IMR-90 (cell line): ENCODE results near the gene CTSH. TPM values are rescaled to one million over a fixed set of nuclear protein-coding genes. Genes with fewer than 3 reads are reported as not detected.

Experiments
- ATAC-seq: fragments of 200-7000 bp; cut with Tn5 transposase; 2 replicates; pipeline ENCODE4 v1.9.1; 2020; ENCODE audit warnings: low read depth, mild to moderate bottlenecking, moderate library complexity
- BruUV-seq: library from RNA; stranded (reverse); fragments of 400-500 nt; replicated peaks from 2 replicates; lab custom pipeline; 2021; lab: Mats Ljungman, UMichigan
- CTCF ChIA-PET: fragments of 300-600 bp; formaldehyde crosslinking; extraction: SDS; loops from one replicate; lab custom pipeline; 2021; ENCODE audit warnings: antibody characterized with exemption; lab: Yijun Ruan, JAX
- POLR2A ChIA-PET: fragments of 300-600 bp; sonication (Branson Sonifier 250); formaldehyde crosslinking; loops from one replicate; lab custom pipeline; 2022; ENCODE audit warnings: antibody characterized with exemption; ENCODE audit not compliant: unreplicated experiment; lab: Charles Lee
- DNase-seq: peaks from one replicate; pipeline ENCODE4 v3.0.0; 2013
- H2AFZ ChIP-seq: replicated peaks from 2 replicates; pipeline ENCODE3; 2013; ENCODE audit warnings: low read length, mild to moderate bottlenecking; ENCODE audit not compliant: poor library complexity
- H2AK5ac ChIP-seq: 2 replicates; pipeline ENCODE4 v1.6.1; 2013; ENCODE audit warnings: low read depth, low read length, inconsistent platforms
- H2AK9ac ChIP-seq: replicated peaks from 2 replicates; pipeline ENCODE3; 2013; ENCODE audit warnings: mild to moderate bottlenecking, low read depth, low read length, moderate library complexity; ENCODE audit not compliant: poor library complexity
- H2BK120ac ChIP-seq: 2 replicates; pipeline ENCODE4 v1.6.1; 2013; ENCODE audit warnings: low read depth, low read length, inconsistent platforms
- H2BK15ac ChIP-seq: 3 replicates; pipeline ENCODE4 v1.6.1; 2013; ENCODE audit warnings: low read depth, low read length, inconsistent platforms
- H2BK20ac ChIP-seq: 2 replicates; pipeline ENCODE4 v1.6.1; 2013; ENCODE audit warnings: low read depth, mild to moderate bottlenecking, inconsistent platforms, low read length, moderate library complexity
- H2BK5ac ChIP-seq: 2 replicates; pipeline ENCODE4 v1.6.1; 2013; ENCODE audit warnings: mild to moderate bottlenecking, low read depth, low read length, inconsistent platforms; ENCODE audit not compliant: poor library complexity, severe bottlenecking
- H3K14ac ChIP-seq: replicated peaks from 2 replicates; pipeline ENCODE4 v1.6.1; 2013; ENCODE audit warnings: low read depth, low read length, inconsistent platforms
- H3K18ac ChIP-seq: 2 replicates; pipeline ENCODE4 v1.6.1; 2013; ENCODE audit warnings: low read depth, low read length, control low read depth
- H3K23ac ChIP-seq: 2 replicates; pipeline ENCODE4 v1.6.1; 2013; ENCODE audit warnings: low read depth, low read length, inconsistent platforms
- H3K27ac ChIP-seq: 2 replicates; pipeline ENCODE4 v1.5.1; 2013; ENCODE audit warnings: mild to moderate bottlenecking, control low read depth, low read length; ENCODE audit not compliant: insufficient read depth
- H3K27me3 ChIP-seq: 2 replicates; pipeline ENCODE4 v1.6.1; 2013; ENCODE audit warnings: low read length; ENCODE audit not compliant: control insufficient read depth, insufficient read depth
- H3K36me3 ChIP-seq: 2 replicates; pipeline ENCODE4 v1.6.1; 2013; ENCODE audit warnings: low read length, mixed read lengths; ENCODE audit not compliant: control insufficient read depth, insufficient read depth
- H3K4ac ChIP-seq: 2 replicates; pipeline ENCODE4 v1.6.1; 2013; ENCODE audit warnings: low read depth, low read length, inconsistent platforms
- H3K4me1 ChIP-seq: 2 replicates; pipeline ENCODE4 v1.6.1; 2013; ENCODE audit warnings: low read length, mixed read lengths; ENCODE audit not compliant: control insufficient read depth, insufficient read depth
- H3K4me2 ChIP-seq: 2 replicates; pipeline ENCODE4 v1.6.1; 2013; ENCODE audit warnings: low read depth, mild to moderate bottlenecking, control low read depth, low read length, moderate library complexity
- H3K4me3 ChIP-seq: 2 replicates; pipeline ENCODE4 v1.5.1; 2013; ENCODE audit warnings: low read depth, mild to moderate bottlenecking, control low read depth, low read length, moderate library complexity; ENCODE audit not compliant: insufficient read depth
- H3K56ac ChIP-seq: 2 replicates; pipeline ENCODE4 v1.6.1; 2013; ENCODE audit warnings: low read length, inconsistent platforms; ENCODE audit not compliant: insufficient read depth; ENCODE audit errors: extremely low read depth
- H3K79me1 ChIP-seq, 2 experiments: 2 replicates each; pipeline ENCODE4 v1.6.1; 2013; ENCODE audit warnings: low read length in 2 of 2, inconsistent platforms in 1 of 2, low read depth in 1 of 2
- H3K9ac ChIP-seq: 2 replicates; pipeline ENCODE4 v1.6.1; 2013; ENCODE audit warnings: low read depth, low read length, control low read depth
- H3K9me1 ChIP-seq: 2 replicates; pipeline ENCODE4 v1.6.1; 2013; ENCODE audit warnings: low read length, inconsistent platforms; ENCODE audit not compliant: insufficient read depth
- H3K9me3 ChIP-seq: 2 replicates; pipeline ENCODE4 v1.6.1; 2013; ENCODE audit warnings: low read length; ENCODE audit not compliant: control insufficient read depth, insufficient read depth
- H4K20me1 ChIP-seq: 2 replicates; pipeline ENCODE4 v1.6.1; 2013; ENCODE audit warnings: low read length, inconsistent platforms; ENCODE audit not compliant: insufficient read depth
- H4K5ac ChIP-seq: 2 replicates; pipeline ENCODE4 v1.6.1; 2013; ENCODE audit warnings: mild to moderate bottlenecking, low read depth, low read length, control low read depth
- H4K8ac ChIP-seq, 2 experiments: 2 replicates each; pipeline ENCODE4 v1.6.1; 2013; ENCODE audit warnings: low read depth in 2 of 2, low read length in 2 of 2, control low read depth in 1 of 2, inconsistent platforms in 1 of 2
- H4K91ac ChIP-seq: 2 replicates; pipeline ENCODE4 v1.6.1; 2013; ENCODE audit warnings: low read depth, low read length, inconsistent platforms; ENCODE audit not compliant: insufficient read depth
- CEBPB ChIP-seq: IDR thresholded peaks from 2 replicates; pipeline ENCODE4 v1.6.1; 2012; ENCODE audit warnings: low read depth, low read length, improper control_type of control experiment
- FOS ChIP-seq: fragments of 150-350 bp; IDR thresholded peaks from 2 replicates; pipeline ENCODE4 v1.6.1; 2016; ENCODE audit warnings: low read depth, low read length
- RAD21 ChIP-seq: IDR thresholded peaks from 2 replicates; pipeline ENCODE4 v1.6.1; 2012; ENCODE audit warnings: low read length, improper control_type of control experiment
- WGBS, 2 experiments: methylation state at CpG; one replicate each; pipeline versions ENCODE4 v1.1.5 to v1.1.7; 2013; ENCODE audit warnings: missing lambda C conversion rate in 2 of 2; ENCODE audit not compliant: insufficient read length in 1 of 2; ENCODE audit errors: extremely low coverage in 2 of 2; 5-methylcytosine and 5-hydroxymethylcytosine counted together
- dilution Hi-C: fragments of 300-500 bp; cut with HindIII; formaldehyde crosslinking; loops from one replicate; pipeline ENCODE4 v1.14.3; 2018; ENCODE audit warnings: low sequenced_read_pairs; ENCODE audit not compliant: unreplicated experiment
- in situ Hi-C: fragments of 300-500 bp; cut with MboI; formaldehyde crosslinking; loops from 3 replicates; pipeline ENCODE4 v1.14.3; 2019; ENCODE audit warnings: low sequenced_read_pairs, inconsistent platforms, mixed read lengths
- intact Hi-C: fragments of 100-400 bp; cut with micrococcal nuclease; formaldehyde crosslinking; loops from 2 replicates; pipeline ENCODE4 v1.10.0; 2022
- polyA plus RNA-seq, 3 experiments: library from polyadenylated mRNA; depleted of rRNA; stranded (reverse); fragments of >200 nt; gene quantifications; 2 replicates each; pipeline ENCODE4 v1.2.3, GENCODE V29; 2012; ENCODE audit warnings: low replicate concordance in 1 of 3
- total RNA-seq: library from RNA; depleted of rRNA; stranded (reverse); fragments of >200 nt; gene quantifications from 2 replicates; pipeline ENCODE4 v1.2.3, GENCODE V29; 2012
- TF ChIP-seq, protein P1 (sequence below): fragments of 150-350 bp; IDR thresholded peaks from 2 replicates; pipeline ENCODE4 v1.6.1; 2016; ENCODE audit warnings: low read depth, mild to moderate bottlenecking, low read length, moderate library complexity, borderline replicate concordance
- TF ChIP-seq, protein P2 (sequence below): conservative IDR thresholded peaks from 2 replicates; pipeline ENCODE4 v1.5.1; 2012; ENCODE audit warnings: mild to moderate bottlenecking, low read depth, low read length, improper control_type of control experiment

The CTSH gene
- total and polyA plus RNA-seq, 2 of the 4 experiments (the other 2 are of a cell fraction) = 11.7 to 13.9 TPM

DNA sequence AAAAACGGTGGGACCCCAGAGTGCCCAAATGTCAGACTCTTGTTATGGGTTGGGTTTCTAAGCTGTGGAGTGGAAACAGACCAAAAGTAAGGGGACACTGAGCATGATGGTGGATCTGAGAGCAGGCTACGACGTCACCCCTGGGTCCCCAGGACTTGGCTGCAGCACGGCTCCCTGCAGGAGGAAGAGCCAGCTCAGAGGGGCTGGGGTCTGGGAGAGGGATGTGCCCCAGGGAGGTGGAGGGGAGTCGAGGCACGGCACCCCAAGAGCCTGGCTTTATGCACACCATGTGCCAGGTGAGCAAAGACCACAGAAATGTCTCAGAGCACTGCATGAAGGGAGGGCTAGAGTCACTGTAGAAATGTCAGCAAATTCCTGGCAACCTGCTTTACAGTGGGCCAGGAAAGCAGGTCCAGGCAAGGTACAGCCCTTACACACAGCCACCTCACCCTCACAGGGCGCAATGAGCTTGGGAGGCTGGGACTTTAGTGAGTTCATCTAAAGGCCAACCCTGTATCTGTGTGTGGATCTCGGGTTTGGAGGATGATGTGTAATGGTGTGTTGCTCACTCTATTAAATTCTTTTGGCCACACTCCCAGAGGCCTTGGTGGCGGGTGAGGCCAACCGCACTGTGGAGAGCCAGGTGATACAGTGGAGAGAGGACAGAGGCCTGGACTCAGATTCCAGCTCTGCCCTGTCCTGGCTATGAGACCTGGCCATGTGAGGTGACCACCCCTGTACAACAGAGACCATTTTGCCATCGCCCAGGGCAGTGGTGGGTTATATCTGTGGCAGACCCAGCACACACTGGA, 14.1 kb downstream of the CTSH start:
- DNase-seq (peak; percentile 92), ATAC-seq (peak; percentile 63)
- no TSS peak for BruUV-seq
- Histone ChIP-seq H3K9me3 (no peaks in the 10 kb centered on the region), H3K36me3 (peaks cover 6% of the 10 kb centered on the region), H2AK5ac (peak overlapping the region; percentile 67; the same call in 1 of the 2 replicates), H2BK120ac (no peak overlapping the region), H3K56ac (no peak overlapping the region), H3K4me3 (no peak overlapping the region), H2AK9ac (peak overlapping the region; percentile 75), H3K9ac (no peak overlapping the region), H3K79me1 (no peaks in the 10 kb centered on the region), H4K91ac (no peak overlapping the region), H4K8ac (no peak overlapping the region), H3K18ac (no peak overlapping the region), H3K9me1 (peaks cover 28% of the 10 kb centered on the region), H3K27ac (no peak overlapping the region), H2AFZ (peak overlapping the region; percentile 18), H2BK20ac (no peak overlapping the region), H3K4ac (peak overlapping the region; percentile 24; the same call in 1 of the 2 replicates), H3K4me1 (peaks cover 8% of the 10 kb centered on the region), H3K27me3 (peaks cover 5% of the 10 kb centered on the region), H4K5ac (no peak overlapping the region), H3K4me2 (0 out of 2 replicates have a peak overlapping the region, but pooled peaks have one; percentile 2), H4K20me1 (peaks cover 16% of the 10 kb centered on the region; the same call in 1 of the 2 replicates), H2BK5ac (no peak overlapping the region), H3K14ac (peak overlapping the region; percentile 31; the same call in 1 of the 2 replicates), H2BK15ac (no peak overlapping the region), H3K23ac (peak overlapping the region; percentile 5; the same call in 1 of the 2 replicates)
- WGBS, 2 experiments = 89% methylated on average over 4 of the region's 11 CpGs; no CpG with 5 or more reads in 1 of the 2 experiments
- CTCF ChIA-PET = no interaction called here
- in situ Hi-C loops (no loop called here), dilution Hi-C loops (no loop called here), intact Hi-C loops (no loop called here)
- TF ChIP-seq RAD21 = no peak
- TF ChIP-seq FOS = peak; percentile 22; the same call in 1 of the 2 replicates
- peak; percentile 49; the same call in 1 of the 2 replicates for TF ChIP-seq CEBPB
- TF ChIP-seq, protein P1, sequence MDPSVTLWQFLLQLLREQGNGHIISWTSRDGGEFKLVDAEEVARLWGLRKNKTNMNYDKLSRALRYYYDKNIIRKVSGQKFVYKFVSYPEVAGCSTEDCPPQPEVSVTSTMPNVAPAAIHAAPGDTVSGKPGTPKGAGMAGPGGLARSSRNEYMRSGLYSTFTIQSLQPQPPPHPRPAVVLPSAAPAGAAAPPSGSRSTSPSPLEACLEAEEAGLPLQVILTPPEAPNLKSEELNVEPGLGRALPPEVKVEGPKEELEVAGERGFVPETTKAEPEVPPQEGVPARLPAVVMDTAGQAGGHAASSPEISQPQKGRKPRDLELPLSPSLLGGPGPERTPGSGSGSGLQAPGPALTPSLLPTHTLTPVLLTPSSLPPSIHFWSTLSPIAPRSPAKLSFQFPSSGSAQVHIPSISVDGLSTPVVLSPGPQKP = no peak
- TF ChIP-seq, protein P2, sequence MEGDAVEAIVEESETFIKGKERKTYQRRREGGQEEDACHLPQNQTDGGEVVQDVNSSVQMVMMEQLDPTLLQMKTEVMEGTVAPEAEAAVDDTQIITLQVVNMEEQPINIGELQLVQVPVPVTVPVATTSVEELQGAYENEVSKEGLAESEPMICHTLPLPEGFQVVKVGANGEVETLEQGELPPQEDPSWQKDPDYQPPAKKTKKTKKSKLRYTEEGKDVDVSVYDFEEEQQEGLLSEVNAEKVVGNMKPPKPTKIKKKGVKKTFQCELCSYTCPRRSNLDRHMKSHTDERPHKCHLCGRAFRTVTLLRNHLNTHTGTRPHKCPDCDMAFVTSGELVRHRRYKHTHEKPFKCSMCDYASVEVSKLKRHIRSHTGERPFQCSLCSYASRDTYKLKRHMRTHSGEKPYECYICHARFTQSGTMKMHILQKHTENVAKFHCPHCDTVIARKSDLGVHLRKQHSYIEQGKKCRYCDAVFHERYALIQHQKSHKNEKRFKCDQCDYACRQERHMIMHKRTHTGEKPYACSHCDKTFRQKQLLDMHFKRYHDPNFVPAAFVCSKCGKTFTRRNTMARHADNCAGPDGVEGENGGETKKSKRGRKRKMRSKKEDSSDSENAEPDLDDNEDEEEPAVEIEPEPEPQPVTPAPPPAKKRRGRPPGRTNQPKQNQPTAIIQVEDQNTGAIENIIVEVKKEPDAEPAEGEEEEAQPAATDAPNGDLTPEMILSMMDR = no peak
- POLR2A ChIA-PET = no interaction called here
